Daoy (cell line): ENCODE measurements around the gene POLD1. TPM values are rescaled to one million over a fixed set of nuclear protein-coding genes. Genes with fewer than 3 reads are reported as not detected.
"Not testable (repeated sequence)": the region's sequence is repeated elsewhere in the genome, so short reads cannot be mapped to it uniquely, and the experiment has no call there.

Experiments used
- DNase-seq: peaks from one replicate; pipeline ENCODE4 v3.0.0-alpha.2; 2015; ENCODE audit warnings: low read depth
- total RNA-seq: library from RNA; depleted of rRNA; stranded (reverse); fragments of >200 nt; shearing (Covaris generic); gene quantifications from 2 replicates; pipeline ENCODE4 v1.2.3, GENCODE V29; 2014

Gene POLD1
- total RNA-seq, 1 experiment from 2014 or later: 99.5 TPM

- no peak for DNase-seq
These were observed 18.5 kb upstream of the POLD1 start, which contains the start of gene NAPSA for GRCh38 chr19:50365434-50366306. Gene NAPSA, minus strand, starts transcription at chr19:50365639. Its CDS starts 18 bp downstream, at chr19:50365621.

- peak; percentile 91 for DNase-seq
These were observed 15.2 kb upstream of the POLD1 start for GRCh38 chr19:50368649-50369570.

- no peak for DNase-seq
These were observed 12.2 kb upstream of the POLD1 start for GRCh38 chr19:50371914-50372475.

- peak; percentile 97 for DNase-seq
These were observed 7.7 kb upstream of the POLD1 start, which contains the start of gene NR1H2 for GRCh38 chr19:50376166-50377050. Gene NR1H2, plus strand, starts transcription at chr19:50376457. Its CDS starts 1,149 bp downstream, at chr19:50377606.

GRCh38 chr19:50377051-50377461 lies 7.1 kb upstream of the POLD1 start:
- DNase-seq: no peak

- no peak for DNase-seq
These were observed 6.6 kb upstream of the POLD1 start for GRCh38 chr19:50377517-50377916.

- no peak for DNase-seq
These were observed 5.8 kb upstream of the POLD1 start for GRCh38 chr19:50378169-50378862.

- no peak for DNase-seq
These were observed 5.3 kb upstream of the POLD1 start for GRCh38 chr19:50378863-50379236.

- DNase-seq: no peak
These were observed 4.5 kb upstream of the POLD1 start for GRCh38 chr19:50379602-50380001.

GRCh38 chr19:50380137-50380536 lies 4.0 kb upstream of the POLD1 start:
- no peak for DNase-seq

GRCh38 chr19:50380751-50381151 lies 3.4 kb upstream of the POLD1 start:
- DNase-seq: no peak

GRCh38 chr19:50381881-50382729 lies 2.0 kb upstream of the POLD1 start:
- DNase-seq: no peak

GRCh38 chr19:50383001-50383851 lies 921 bp upstream of the POLD1 start:
- DNase-seq: no peak

GRCh38 chr19:50384685-50385535 lies 763 bp downstream of the POLD1 start:
- DNase-seq: peak; percentile 47

- DNase-seq: peak; percentile 42
These were observed 3.2 kb downstream of the POLD1 start for GRCh38 chr19:50387176-50387867.

- DNase-seq: no peak
These were observed 3.7 kb downstream of the POLD1 start for GRCh38 chr19:50387868-50388245.

GRCh38 chr19:50390295-50390694 lies 6.1 kb downstream of the POLD1 start:
- not testable (repeated sequence) for DNase-seq
